Skin of body (tissue), 2 donors: ENCODE measurements around the gene NCMAP. TPM values are rescaled to one million over a fixed set of nuclear protein-coding genes. Genes with fewer than 3 reads are reported as not detected.
"Not testable (repeated sequence)": the region's sequence is repeated elsewhere in the genome, so short reads cannot be mapped to it uniquely, and the experiment has no call there.

ENCODE experiments used
- DNase-seq: peaks from one replicate; lab custom pipeline; 2025; lab: John Stamatoyannopoulos, UW
- total RNA-seq: library from RNA; depleted of rRNA; stranded (reverse); fragments of >200 nt; gene quantifications from one replicate; pipeline ENCODE4 v1.2.3, GENCODE V29; 2014

NCMAP gene
- total RNA-seq, 1 donor from 2014 or later, result 0.49 TPM

DNA sequence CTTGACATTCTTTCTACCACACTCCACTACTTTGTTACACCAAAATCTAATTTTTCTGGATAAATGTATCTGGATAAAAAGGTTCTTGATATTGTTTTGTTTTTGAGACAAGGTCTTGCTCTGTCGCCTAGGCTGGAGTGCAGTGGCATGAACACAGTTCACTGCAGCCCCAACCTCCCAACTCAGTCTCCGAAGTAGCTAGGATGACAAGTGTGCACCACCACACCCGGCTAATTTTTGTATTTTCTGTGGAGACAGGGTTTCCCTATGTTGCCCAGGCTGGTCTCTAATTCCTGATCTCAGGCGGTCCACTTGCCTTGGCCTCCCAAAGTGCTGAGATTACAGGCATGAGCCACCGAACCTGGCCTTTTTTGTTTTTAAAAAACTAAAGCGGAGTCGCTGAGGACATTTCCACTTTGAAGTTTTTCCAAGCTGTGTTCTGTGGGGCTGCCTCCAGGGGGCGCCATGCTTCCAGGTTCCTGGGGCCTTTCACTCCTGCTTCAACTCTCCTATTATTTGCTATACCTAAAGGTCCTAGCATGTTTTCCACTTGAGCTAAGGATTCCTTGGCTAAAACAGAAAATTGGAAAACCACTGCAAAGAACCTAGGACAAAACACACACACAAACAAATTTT, 14.1 kb upstream of the NCMAP start:
- DNase-seq, result no peak

DNA sequence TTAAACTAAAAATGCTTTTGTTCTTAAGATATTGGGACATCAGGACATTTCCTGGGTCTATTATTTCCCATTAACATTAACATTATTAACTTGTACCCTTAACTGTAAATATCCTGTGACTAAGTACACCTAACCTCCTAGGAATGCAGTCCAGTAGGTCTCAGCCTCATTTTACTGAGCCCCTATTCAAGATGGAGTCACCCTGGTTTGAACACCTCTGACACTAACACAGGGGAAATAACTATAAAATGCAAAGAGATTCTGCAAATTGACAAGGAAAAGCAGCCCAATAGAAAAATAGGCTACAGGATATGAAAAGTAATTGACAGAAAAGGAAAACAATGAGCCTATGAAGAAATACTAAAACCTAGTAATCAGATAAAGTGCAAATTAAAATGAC, 11.6 kb upstream of the NCMAP start:
- DNase-seq, result no peak

- no peak for DNase-seq
Measured at GRCh38 chr1:24545662-24546061, 10.2 kb upstream of the NCMAP start.

- no peak for DNase-seq
Measured at GRCh38 chr1:24547195-24547594, 8.7 kb upstream of the NCMAP start.

DNA sequence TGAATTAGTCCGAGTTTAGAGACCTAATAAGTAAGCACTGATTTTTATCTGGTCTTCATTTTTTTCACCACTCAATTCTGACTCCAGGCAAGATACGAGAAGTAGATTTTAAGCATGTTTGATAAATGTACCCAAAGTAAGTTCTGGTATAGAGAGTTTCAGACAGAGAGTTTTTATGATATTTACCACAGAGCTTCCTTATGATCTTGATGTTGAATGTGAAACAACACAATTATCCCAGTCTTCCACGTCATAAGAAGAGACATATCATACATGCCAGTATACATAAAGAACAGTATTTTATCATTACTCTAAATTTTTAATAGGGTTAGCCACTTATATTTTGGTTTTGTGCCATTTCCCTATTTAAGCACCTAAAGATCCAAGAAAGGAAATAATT, 7.8 kb upstream of the NCMAP start:
- DNase-seq, result no peak

DNA sequence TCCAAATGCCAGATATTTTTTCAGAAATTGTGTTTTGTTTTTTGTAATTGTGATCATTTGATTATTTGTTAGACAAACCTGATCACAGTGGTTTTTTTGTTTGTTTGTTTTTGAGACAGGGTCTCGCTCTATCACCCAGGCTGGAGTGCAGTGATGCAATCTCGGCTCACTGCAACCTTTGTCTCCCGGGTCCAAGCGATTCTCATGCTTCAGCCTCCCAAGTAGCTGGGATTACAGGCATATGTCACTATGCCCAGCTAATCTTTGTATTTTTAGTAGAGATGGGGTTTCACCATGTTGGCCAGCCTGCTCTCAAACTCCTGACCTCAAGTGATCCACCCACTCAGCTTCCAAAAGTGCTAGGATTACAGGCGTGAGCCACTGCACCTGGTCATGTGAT, 6.7 kb upstream of the NCMAP start:
- not testable (repeated sequence) for DNase-seq

DNA sequence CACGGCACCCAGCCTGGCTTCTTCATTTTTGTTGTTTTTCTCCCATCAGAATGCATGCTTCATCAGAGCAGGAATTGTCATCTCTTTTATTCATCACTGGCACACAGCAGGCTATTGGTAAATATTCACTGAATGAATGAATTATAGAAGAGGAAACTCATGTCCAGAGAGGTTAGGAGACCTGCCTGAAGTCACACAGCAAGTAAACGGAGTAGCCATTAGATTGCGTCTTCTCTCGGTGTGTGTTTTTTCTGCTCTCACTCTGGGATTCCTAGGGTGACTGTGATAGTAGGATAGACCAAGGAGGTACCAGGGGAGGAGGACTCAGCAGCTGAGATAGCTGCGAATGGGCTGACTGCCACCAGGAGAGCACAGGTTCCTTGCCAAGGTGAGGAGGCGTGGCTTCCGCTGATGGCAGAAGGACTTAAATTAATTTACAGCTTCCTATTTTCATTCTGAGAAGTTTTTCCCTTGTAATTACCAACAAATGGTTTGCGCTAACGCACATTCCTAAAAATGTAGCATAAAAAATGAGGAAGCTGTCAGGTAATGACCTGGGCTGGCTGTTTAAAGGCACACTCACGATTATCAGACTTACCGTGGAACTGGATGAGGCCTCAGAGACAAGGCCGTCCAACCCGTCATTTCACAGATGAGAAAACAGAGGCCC, 4.5 kb upstream of the NCMAP start:
- DNase-seq, result no peak

DNA sequence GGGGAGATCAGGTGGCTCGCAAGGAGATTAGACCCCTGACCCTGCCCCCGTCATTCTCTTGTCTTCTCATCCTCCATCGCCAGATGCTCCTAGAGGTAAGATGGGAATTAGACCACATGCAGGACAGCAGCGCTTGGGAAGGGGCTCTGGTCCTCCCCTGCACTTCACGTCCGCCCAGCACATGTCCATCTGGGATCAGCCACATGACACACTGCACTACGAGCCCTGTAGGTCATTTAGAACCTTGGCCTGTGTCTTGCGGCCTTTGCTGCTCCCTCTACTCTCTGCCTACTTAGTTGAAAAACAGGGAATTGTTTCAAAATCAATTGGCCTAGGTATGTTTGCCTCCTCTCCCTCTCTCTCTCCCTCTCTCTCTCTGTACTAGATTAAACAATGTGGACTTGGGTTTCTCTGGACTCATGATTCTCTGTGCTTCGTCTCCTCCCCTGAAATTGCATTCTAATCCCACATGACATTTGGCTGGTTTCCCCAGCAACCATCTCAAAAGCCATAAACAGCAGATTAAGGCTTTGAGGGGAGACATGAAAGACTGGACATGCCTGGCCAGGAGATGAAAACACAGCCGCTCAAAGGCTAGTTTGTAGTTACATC, 3.8 kb upstream of the NCMAP start:
- no peak for DNase-seq

DNA sequence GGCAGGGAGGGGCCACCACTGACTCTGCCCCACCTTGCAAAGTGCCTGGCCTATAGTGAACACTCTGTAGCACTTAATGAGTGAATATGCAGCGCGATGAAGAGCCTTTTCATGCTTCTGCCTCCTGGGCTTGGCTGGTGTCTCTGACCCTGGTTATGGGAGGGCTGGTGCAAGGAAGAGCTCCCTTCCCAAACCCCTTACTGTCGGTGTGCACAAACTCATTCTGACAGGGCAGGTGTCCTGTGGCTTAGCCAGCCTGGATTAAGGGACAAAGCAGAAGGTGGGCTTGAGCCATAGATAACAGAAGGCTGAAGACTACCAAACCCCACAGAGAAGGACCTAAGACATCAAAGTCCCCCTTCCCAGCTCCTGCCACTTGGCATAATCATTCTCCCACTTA, 2.0 kb upstream of the NCMAP start:
- DNase-seq, result no peak

- DNase-seq, result no peak
Measured at GRCh38 chr1:24554714-24555113, 1.2 kb upstream of the NCMAP start.

GRCh38 chr1:24556414-24556795, 518 bp downstream of the NCMAP start:
- no peak for DNase-seq

GRCh38 chr1:24557220-24557619, 1.3 kb downstream of the NCMAP start:
- DNase-seq, result no peak

DNA sequence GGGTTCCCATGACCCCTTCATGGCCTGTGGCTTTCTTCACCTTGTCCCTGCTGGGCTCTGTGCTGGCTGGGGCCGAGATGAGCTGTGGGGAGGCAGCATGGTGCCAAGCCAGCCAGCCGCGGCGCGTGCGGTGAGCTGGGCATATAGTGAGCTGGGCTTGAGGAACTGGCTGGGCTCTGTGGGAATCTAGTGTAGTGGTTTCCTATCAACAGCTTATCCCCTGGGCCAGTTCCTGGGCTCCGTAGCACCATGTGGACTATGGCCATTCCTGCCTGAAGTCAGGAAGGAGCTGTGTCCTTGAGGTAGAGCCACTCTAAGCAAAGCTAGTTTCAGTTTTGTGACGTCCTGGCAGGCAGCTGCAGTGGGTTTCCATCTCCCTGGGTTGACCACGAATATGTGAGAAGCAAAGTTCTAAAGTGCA, 1.8 kb downstream of the NCMAP start:
- DNase-seq, result no peak

- DNase-seq, result no peak
Measured at GRCh38 chr1:24558455-24558854, 2.6 kb downstream of the NCMAP start.

- peak; percentile 3 for DNase-seq
Measured at GRCh38 chr1:24558902-24559791, 3.3 kb downstream of the NCMAP start.

DNA sequence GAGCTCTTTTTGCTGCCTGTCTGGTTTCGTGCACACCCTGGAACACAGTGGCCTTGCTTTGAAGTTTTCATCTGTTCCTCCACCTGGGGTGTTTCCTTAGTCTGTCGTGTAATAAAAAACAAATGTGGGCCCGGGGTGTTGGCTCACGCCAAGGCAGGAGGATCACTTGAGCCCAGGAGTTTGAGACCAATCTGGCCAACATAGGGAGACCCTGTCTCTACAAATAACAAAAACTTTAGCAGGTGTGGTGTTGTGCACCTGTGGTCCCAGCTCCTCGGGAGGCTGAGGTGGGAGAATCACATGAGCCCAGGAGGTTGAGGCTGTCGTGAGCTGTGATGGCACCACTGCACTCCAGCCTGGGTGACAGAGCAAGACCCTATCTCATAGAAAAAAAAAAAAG, 4.5 kb downstream of the NCMAP start:
- no peak for DNase-seq

DNA sequence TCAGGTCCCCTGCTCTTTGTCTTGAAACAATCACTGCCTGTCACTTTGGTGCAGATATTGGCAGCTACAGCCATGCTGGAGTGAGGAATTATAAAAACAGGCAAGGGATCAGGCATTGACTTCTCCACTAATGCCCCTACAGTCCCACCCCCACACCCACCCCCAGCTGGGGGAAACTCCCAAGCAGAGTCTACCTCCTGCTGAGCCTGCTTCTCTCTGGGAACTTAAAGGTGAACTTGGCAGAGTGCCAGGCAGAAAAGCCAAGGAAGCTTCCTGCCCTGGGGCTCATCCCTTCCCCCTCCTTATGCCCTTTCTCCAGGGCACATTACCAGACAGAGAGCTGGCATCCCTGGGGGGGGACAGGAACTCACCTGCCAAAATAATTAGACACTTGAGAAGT, 6.7 kb downstream of the NCMAP start:
- no peak for DNase-seq

- DNase-seq, result no peak
Measured at GRCh38 chr1:24564695-24565094, 8.8 kb downstream of the NCMAP start.

DNA sequence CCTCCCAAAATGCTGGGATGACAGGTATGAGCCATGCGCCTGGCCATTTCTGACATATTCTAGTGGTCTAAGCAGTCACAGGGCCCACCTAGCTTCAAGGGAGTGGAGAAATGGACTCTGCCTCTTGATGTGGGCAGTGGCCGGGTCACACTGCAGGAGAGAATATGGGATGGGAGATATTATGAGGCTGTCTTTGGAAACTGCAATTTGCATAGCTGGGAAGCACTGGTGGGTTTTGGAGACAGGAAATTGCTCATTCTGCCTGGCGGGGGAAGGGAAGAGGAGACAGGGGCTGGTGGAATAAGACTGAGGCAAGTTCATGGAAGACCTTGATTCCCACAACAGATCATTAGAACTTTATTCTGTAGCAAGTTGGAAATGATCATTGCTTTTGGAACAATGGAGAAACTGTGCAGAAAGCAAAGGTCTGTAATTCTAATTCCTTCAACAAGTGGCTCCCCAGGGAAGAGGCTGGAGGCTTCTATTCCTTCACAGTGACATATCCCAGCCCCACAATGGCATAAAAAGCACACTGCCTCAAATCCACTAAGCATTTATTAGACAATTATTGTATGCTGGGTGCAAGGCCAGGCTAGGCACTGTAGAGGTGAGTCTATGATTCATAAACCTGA, 10.5 kb downstream of the NCMAP start:
- DNase-seq, result no peak

GRCh38 chr1:24567792-24568388, 12.0 kb downstream of the NCMAP start:
- DNase-seq, result no peak

- DNase-seq, result no peak
Measured at GRCh38 chr1:24568475-24568874, 12.6 kb downstream of the NCMAP start.
